ENCODE results near the gene OXSR1.

DNA sequence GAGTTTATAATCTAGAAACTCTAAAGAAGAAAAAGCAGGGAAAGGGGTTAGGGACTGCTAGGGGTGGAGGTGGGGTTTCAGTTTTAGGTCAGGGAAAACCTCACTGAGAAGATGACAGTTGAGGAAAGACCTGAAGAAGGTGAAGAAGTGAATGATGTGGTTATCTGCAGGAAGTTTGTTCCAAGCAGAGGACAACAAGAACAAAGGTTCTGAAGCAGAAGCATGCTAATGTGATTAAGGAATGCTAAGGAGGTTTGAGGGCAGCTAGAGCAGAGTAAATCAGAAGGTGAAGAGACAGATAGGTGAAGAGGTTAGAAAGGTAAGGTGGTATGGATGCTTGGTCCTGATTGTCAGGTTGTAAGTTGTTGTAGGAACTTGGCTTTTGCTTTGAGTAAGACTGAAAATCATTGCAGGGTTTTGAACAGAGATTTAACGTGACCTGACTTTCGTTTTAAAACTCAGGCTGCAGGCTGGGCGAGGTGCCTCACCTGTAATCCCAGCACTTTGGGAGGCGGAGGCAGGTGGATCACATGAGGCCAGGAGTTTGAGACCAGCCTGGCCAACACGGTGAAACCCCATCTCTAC lies 8.6 kb downstream of the OXSR1 start:
- TF ChIP-seq, protein P1, sequence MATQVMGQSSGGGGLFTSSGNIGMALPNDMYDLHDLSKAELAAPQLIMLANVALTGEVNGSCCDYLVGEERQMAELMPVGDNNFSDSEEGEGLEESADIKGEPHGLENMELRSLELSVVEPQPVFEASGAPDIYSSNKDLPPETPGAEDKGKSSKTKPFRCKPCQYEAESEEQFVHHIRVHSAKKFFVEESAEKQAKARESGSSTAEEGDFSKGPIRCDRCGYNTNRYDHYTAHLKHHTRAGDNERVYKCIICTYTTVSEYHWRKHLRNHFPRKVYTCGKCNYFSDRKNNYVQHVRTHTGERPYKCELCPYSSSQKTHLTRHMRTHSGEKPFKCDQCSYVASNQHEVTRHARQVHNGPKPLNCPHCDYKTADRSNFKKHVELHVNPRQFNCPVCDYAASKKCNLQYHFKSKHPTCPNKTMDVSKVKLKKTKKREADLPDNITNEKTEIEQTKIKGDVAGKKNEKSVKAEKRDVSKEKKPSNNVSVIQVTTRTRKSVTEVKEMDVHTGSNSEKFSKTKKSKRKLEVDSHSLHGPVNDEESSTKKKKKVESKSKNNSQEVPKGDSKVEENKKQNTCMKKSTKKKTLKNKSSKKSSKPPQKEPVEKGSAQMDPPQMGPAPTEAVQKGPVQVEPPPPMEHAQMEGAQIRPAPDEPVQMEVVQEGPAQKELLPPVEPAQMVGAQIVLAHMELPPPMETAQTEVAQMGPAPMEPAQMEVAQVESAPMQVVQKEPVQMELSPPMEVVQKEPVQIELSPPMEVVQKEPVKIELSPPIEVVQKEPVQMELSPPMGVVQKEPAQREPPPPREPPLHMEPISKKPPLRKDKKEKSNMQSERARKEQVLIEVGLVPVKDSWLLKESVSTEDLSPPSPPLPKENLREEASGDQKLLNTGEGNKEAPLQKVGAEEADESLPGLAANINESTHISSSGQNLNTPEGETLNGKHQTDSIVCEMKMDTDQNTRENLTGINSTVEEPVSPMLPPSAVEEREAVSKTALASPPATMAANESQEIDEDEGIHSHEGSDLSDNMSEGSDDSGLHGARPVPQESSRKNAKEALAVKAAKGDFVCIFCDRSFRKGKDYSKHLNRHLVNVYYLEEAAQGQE (IDR thresholded peaks at IDR 0.05), result no peak
- TF ChIP-seq, protein P2, sequence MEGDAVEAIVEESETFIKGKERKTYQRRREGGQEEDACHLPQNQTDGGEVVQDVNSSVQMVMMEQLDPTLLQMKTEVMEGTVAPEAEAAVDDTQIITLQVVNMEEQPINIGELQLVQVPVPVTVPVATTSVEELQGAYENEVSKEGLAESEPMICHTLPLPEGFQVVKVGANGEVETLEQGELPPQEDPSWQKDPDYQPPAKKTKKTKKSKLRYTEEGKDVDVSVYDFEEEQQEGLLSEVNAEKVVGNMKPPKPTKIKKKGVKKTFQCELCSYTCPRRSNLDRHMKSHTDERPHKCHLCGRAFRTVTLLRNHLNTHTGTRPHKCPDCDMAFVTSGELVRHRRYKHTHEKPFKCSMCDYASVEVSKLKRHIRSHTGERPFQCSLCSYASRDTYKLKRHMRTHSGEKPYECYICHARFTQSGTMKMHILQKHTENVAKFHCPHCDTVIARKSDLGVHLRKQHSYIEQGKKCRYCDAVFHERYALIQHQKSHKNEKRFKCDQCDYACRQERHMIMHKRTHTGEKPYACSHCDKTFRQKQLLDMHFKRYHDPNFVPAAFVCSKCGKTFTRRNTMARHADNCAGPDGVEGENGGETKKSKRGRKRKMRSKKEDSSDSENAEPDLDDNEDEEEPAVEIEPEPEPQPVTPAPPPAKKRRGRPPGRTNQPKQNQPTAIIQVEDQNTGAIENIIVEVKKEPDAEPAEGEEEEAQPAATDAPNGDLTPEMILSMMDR (IDR thresholded peaks at IDR 0.05), result no peak
- TF ChIP-seq MAZ (IDR thresholded peaks at IDR 0.05; ENCODE audit: borderline replicate concordance, low read depth, low read length) (no peak), POLR2A (IDR thresholded peaks at IDR 0.05; ENCODE audit: low read length) (no peak), ZFP36 (IDR thresholded peaks at IDR 0.05; ENCODE audit: borderline replicate concordance, partially characterized antibody) (no peak), FOSL2 (IDR thresholded peaks at IDR 0.05) (no peak), FOSL2 (CRISPR knock-in tag; IDR thresholded peaks at IDR 0.05) (no peak)
- TF ChIP-seq, protein P3, sequence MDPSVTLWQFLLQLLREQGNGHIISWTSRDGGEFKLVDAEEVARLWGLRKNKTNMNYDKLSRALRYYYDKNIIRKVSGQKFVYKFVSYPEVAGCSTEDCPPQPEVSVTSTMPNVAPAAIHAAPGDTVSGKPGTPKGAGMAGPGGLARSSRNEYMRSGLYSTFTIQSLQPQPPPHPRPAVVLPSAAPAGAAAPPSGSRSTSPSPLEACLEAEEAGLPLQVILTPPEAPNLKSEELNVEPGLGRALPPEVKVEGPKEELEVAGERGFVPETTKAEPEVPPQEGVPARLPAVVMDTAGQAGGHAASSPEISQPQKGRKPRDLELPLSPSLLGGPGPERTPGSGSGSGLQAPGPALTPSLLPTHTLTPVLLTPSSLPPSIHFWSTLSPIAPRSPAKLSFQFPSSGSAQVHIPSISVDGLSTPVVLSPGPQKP (IDR thresholded peaks at IDR 0.05; ENCODE audit: low read depth, low read length), result no peak
